Measurements from ENCODE around the gene NOTCH1.
"Not testable (repeated sequence)": the region's sequence is repeated elsewhere in the genome, so short reads cannot be mapped to it uniquely, and the experiment has no call there.

NOTCH1 gene

DNA sequence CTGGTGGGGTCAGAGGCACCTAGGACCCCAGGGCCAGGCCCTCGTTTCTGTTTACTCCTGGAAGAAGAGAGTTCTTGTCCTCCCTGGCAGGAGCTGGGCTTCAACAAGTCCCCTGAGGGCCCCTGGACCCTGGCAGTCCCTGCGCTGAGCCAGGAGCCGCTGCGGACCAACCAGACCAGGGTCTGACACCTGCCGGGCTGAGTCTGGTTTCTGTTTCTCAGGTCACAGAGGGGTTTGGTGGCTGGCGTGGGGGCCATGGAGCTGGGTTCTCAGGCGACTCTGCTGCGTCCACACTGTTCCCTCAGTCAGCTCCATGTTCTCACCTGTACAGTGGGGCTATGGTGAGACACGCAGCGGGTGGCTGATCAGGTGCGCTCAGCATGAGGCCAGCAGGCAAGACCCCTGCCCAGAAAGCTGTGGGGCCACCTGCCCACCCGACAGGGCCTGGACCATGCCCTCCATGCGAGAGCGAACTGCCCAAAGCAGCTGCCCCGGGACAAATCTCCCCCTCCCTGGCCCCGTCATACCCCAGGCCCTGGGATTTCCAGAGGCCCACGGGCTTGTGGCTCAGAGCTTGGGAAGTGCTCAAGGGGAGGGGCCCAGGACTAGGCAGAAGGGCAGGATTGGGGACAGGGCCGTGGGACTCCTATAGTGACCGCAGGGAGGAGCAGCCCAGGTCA is 17.9 kb upstream of the NOTCH1 start:
- no peak for DNase-seq

DNA sequence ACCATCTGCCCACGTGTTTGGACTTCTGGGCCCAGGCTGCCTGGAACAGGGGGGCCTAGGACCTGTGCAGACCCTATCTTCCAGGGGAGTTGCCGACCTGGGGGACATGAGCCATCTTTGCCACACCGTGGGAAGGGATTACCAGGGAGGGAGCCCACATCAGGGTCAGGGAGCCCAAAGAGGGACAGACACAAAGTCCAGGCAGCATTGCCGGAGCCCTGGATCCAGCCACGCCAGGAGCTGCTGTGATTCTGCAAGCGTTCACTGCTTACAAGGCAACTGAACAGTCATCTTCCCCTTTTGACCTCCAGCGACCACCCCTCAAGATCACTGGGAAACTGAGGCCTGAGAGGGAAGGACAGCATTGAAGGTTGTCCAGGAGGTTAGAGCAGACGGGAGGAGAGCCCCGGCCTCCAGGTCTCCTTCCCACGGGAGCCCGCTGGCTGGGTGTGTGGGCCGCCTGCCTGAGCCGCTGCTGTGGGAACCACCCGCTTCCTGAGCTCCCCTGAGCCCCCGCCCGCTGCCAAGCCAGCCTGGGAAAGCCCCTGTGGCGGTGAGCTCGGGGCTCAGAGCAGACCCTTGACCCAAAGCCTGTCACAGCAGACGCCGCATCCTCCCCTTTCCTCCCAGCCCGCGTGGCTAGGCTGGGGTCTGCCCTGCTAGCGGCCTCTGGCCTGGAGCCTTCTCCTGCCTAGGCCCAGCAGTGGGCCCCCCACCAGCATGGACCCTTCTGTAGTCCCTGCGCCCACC is 17.1 kb upstream of the NOTCH1 start:
- DNase-seq = no peak

DNA sequence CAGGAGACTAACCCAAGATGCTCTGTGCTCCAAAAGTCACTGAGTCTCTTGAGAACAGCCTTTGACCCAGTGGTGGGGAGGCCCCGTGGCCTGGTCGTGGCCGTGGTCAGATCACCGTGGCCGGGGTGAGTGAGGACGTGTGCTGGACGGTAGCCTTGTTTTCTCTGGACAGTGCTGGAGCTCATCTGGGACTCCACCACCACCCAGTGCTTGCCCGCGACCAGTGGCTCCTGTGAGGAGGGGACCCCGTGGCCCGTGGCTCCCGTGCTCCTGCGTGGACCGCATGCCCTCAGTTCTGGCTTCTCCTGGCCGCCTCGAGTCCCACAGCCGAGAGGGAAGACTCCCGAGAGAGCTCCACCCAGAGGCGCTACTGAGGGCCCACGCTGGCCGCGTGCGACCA is 15.9 kb upstream of the NOTCH1 start:
- no peak for DNase-seq

DNA sequence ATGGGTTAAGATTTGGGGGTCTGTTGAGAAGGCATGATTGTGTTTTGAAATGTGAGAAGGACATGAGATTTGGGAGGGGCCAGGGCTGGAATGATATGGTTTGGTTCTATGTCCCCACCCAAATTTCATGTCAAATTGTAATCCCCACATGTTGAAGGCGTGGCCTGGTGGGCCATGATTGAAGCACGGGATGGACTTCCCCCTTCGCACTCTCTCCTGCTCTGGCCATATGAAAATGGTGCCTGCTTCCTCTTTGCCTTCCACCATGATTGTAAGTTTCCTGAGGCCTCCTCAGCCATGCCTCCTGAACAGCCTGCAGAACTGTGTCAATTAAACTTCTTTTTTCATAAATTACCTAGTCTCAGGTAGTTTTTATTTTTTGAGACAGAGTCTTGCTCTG is 14.7 kb upstream of the NOTCH1 start:
- no peak for DNase-seq

- not testable (repeated sequence) for DNase-seq
These were observed 13.5 kb upstream of the NOTCH1 start for GRCh38 chr9:136559371-136559770.

GRCh38 chr9:136558846-136559245 is 13.0 kb upstream of the NOTCH1 start:
- not testable (repeated sequence) for DNase-seq

- DNase-seq = no peak
These were observed 12.5 kb upstream of the NOTCH1 start for GRCh38 chr9:136558373-136558772.

DNA sequence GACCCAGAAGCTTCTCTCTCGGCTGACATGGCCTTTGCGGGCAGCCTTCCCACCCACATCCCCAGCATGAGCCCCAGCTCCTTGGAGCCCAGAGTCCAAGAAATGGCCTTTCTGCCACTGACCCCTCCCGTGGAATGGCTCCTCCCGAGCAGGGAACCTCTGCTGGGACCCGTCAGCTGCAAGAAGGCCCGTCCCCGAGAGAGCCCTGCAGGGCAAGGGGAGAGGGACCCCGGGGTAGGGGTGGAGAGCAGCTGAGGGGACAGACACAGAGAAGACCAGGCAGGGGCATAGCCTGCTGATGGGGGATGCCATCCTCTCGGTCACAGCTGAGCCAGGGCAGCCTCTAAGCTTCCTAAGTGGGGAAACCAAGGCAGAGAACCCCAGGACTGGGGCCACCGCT is 11.2 kb upstream of the NOTCH1 start:
- DNase-seq = no peak

DNA sequence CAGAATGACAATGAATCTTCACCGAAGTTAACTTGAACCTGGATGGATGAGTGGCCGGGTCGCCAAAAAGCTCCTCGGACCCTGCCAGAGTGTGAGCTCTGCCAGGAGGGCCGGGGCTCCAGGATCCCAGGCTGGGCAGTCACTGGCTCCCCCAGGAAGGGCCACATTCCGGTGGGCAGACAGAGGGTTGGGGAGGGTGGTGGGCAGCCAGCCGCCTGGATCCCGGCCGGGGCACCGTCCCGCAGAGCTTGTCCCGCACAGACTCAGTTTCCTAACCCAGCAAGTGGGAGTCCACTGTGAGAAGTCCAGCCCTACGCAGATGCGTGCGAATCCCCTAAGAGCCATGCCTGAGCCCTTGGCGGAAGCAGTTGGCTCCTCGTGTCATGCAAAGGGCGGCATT is 10.3 kb upstream of the NOTCH1 start:
- no peak for DNase-seq

- no peak for DNase-seq
These were observed 9.0 kb upstream of the NOTCH1 start for GRCh38 chr9:136554870-136555269.

GRCh38 chr9:136553581-136553980 is 7.7 kb upstream of the NOTCH1 start:
- no peak for DNase-seq

DNA sequence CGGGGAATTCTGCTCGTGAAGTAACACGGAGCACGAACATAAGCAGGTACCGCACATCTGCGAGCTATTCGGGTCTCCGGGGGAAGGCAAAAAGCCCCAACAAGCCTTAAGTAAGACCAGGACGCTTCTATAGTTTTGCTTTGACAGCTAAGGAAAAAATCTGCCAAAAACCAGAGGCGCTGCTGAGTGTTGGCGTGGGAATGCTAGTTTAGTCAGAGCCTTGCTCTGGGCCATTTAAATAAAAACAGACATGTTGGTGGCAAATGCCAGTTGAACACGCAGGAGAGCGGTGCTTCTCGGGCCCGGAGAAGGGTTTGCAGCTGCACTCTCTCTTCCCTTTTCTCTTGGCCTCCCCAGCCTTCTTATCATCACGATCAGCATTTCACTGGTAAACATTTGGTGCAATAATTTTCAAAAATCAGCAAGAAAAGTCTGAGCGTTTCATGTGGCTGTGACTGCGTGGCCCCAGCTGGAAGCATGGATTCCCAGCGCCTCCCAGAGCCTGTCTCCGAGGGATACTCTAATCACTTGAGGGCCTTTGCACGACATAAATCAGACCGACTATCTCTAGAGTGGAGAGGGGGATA is 6.4 kb upstream of the NOTCH1 start:
- DNase-seq = no peak

GRCh38 chr9:136551401-136552116 is 5.7 kb upstream of the NOTCH1 start:
- no peak for DNase-seq

- DNase-seq = no peak
These were observed 4.8 kb upstream of the NOTCH1 start for GRCh38 chr9:136550439-136551289.

DNA sequence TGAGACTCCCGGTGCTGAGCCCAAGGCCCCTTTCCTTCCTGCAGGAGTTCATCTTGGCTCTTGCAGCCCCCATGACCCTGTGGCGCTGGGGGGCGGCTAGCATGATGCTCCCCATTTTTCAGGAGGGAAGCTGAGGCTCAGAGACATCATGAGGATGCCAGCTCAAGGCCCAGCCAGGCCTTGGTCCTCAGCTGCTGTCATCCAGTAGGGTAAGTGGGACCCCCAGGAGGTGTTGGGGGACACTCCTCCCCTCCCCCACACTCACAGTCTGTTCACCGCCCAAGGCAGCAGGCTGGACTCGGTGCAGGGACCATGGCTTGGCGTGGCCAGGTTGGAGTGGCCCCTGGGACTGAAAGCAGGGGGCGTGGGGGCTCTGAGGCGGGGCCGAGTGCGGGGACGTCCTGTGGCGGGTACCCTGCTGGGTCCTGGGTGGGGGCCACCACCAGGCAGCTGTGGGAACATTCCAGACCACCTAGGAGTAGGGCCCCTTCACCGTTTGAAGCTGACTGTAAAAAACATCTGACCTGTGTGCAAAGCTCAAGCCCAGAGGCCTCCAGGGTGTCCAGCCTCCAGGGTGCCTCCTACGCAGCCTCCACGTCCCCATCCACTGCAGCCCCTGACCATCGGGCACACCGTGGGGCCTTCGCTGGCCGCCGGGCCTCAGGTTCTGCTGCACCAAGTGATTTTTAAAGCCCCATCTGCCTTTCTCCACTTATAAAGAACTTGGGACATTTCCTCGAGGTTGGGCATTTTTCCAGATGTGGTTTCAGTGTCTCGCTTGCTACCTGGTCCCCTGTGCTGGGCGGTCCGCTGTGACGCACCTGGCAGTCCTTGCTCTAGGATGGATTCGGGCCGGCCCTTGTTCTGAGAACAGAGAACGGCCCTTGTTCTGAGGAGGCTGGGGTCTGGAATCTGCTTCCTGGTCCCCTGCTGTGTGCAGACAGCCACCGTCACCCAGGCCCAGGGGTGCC is 3.4 kb upstream of the NOTCH1 start:
- DNase-seq = no peak

- DNase-seq = no peak
These were observed 1.8 kb upstream of the NOTCH1 start for GRCh38 chr9:136547508-136548215.

DNA sequence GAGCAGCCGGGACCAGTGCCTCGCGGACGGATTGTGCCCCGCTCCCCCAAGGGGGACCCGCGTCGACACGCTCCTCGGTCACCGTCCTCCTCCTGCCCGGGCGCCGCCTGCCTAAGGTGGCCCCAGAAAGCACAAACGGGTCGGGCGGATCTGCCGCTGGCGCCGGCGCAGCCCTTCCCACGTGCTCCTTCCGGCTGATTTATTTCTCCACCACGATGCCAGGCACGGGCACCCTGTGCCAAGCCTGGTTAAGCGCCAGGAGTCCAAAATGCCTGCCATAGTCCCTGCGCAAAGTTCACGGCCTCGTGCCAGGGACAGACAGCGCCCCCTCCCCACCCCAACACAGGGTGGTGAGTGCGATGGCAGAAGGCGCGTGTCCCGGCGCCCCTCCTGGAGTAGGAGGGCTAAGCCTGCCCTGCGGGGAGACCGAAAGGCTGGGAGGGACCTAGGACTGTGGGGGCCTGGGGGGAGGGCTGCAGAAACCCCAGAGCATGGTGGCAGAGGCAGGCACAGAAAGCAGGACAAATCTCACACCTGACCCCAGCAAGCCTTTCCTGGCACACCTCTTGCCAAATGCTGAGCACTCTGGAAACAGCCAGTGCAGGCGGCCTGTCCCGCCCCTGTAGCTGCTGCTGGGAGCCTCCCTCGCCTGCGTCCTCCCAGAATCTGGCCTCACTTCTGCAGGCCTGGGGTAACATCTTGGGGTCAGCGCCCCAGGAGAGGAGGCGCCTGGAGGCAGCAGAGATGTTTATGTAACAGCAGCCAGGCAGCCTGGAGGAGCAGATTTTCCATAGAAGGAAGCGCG is 1.1 kb upstream of the NOTCH1 start:
- no peak for DNase-seq

DNA sequence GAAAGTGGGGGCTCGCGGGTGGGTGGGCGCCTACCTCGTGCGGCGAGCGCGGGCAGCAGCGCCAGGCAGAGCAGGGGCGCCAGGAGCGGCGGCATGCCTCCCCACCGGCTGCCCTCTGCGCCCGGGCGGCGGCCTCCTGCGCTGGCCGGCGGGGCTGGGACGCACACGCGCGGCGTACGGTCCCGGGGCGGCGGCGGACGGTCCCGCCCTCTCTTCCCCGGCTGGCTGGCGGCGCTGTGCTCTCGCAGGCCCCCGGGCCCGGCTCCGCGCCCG is 220 bp downstream of the NOTCH1 start:
- no peak for DNase-seq

- DNase-seq = no peak
These were observed 720 bp downstream of the NOTCH1 start for GRCh38 chr9:136544964-136545691.

Data from NCI-H2081 treated with DMSO at 0.1 percent for 48 hours (cell line).